NCI-H510A treated with DMSO at 0.1 percent for 48 hours (cell line): ENCODE results near the gene CMPK2.
"Not testable (repeated sequence)": the region's sequence is repeated elsewhere in the genome, so short reads cannot be mapped to it uniquely, and the experiment has no call there.

ENCODE experiments used
- DNase-seq: peaks from one replicate; lab custom pipeline; 2025; lab: John Stamatoyannopoulos, UW

The CMPK2 gene

DNA sequence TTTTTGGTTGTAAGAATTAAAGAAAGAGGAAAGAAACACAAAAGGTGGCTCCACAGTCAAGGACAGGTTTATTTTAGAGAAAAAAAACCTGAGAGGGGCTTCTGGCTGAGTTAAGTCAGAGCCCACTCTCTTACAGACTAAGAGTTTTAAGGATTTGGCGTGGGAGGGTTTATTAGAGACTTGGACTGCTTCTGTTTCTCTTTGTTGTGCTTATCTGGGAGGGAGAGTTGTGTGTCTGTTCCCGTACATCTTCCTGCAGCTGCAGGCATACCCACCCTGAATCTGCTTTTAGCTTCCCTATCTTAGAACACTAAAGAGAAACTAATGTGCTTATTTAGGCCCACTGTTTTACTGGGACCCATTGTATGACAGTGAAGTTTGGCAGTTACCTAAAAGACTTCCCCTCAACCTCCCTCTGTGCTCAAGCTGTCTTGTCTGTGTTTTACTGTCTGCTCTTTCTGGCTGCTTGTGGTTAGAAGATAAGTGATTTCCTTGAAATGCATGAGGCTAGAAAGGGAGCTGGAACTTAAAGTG is 14.6 kb upstream of the CMPK2 start:
- DNase-seq: no peak

DNA sequence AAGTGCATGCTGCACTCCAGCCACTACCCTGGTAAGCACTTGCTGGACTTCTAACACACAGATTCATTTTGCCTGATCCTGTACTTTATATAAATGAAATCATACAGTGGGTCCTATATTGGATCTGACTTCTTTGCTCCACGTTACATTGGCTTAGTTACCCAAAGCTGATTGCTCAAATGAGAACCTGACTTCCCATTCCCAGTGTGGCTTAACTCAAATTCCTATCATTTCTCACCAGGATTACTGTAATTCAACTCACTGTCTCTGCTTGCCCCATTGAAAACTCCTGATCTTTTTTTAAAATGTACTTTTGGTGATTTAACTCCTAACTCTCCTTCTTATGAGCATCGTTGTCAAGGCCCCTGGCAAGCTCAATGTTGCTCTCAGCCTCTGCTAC is 13.3 kb upstream of the CMPK2 start:
- DNase-seq: no peak

DNA sequence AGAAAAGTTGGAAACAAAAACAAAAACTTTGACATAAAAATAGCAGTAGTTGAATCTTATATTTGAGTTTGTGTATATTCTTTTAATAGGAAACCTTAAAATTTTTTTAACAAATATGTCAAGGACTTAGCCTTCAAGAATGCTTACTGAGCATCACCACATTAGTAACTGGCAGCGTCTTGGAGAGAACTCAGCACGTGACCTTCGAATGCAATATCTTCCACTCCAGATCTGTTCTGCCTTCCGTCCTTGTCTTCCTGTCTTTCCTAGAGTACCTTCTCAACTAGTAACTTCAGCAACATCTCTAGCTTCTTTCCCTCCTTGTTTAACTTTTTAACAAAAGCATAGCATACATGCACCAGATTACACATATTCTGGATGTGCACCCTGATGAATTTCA is 12.8 kb upstream of the CMPK2 start:
- DNase-seq: no peak

DNA sequence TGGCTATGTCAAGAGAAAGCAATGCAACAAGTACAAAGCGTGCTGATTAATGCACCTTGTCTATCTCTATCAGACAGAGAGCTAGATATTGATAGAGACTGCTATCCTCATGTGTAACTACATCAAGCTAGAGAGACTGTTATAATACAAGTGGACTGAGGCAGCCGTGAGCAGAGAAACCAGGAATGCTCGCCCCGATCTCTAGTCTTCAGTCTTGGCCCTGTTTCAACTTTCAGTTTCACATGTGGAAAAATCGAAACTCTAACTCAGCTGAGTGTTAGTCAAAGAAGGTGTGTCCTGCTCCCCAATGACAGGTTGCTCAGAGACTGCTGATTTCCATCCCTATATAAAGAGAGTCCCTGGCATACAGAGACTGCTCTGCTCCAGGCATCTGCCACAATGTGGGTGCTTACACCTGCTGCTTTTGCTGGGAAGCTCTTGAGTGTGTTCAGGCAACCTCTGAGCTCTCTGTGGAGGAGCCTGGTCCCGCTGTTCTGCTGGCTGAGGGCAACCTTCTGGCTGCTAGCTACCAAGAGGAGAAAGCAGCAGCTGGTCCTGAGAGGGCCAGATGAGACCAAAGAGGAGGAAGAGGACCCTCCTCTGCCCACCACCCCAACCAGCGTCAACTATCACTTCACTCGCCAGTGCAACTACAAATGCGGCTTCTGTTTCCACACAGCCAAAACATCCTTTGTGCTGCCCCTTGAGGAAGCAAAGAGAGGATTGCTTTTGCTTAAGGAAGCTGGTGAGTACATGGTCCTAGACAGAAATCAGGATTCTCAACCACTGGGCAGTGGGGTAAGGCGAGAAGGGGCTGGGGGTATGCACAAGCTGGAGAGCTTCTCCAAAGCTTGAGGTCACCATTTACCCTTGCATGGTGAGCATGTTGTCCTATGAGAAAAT is 11.9 kb upstream of the CMPK2 start, which contains the start of gene RSAD2:
Gene RSAD2, plus strand, starts transcription at position 376 of the 903 bp plus-strand sequence. Its CDS starts 24 bp downstream, at position 400.
- DNase-seq: peak; percentile 74

DNA sequence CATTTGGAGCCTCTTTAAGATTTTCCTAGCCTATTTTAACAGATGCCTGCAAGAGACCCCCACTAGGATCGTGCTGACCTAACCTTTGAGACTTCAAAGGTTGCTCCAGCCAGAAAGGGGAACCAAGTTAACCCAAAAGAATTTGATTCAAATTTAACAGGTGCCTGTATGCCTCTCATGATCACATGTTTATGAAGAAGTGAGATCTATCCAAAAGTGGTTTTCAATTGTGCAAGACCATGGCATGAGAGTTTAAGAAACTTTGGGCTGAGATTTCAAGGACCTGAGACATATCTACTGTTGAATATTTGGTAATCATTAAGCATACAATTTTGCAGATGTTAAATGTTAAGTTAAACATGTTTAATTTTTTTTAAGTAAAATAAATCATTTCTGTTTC is 10.6 kb upstream of the CMPK2 start:
- no peak for DNase-seq

DNA sequence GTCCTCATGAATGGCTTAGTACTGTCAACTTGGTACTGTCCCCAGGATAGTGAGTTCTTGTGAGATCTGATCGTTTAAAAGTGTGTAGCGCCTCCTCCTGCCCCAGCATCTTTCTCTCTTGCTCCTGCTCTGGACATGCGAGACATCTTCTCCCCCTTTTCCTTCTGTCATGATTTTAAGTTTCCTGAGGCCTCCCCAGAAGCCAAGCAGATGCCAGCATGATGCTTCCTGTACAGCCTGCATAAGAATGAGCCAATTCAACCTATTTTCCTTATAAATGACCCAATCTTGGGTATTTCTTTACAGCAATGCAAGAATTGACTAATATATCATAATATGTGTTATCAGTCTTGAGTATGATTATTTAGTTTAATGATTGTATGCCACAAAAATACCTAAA is 8.3 kb upstream of the CMPK2 start:
- no peak for DNase-seq

DNA sequence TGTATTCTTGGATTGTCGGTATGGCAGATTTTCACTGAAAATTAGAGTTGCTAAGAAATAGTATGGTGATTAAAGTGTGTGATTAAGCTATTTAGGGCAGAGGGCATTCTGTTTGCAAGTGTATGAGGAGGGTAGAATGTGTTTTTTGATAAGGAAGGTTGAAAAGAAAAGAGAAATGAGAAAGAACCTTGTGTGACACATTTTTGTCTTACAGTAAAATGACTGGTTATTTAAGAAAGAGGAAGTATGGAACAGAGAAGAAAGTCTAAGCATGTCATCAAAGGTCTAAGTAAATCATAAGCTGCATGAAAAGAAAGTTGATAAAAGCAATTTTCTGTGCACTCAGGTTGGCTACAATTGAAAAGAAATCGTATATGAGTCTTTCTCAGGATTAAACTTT is 6.7 kb upstream of the CMPK2 start:
- DNase-seq: no peak

DNA sequence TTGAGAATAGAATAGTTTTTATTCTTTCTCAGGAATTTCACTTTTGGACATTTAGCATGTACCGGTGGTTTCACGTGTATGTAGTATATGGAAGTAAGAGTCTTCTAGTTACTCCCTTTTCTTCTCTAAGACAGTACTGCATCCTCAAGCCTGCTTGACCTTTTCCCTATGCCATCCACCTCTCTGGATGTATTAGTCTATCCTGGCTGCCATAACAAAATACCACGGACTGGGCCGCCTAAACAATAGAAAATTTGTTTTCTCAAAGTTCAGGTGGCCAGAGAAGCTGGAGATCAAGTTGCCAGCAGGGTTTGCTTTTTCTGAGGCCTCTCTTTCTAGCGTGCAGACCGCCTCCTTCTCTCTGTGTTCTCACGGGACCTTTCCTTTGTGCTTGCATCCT is 1.3 kb upstream of the CMPK2 start:
- DNase-seq: no peak

DNA sequence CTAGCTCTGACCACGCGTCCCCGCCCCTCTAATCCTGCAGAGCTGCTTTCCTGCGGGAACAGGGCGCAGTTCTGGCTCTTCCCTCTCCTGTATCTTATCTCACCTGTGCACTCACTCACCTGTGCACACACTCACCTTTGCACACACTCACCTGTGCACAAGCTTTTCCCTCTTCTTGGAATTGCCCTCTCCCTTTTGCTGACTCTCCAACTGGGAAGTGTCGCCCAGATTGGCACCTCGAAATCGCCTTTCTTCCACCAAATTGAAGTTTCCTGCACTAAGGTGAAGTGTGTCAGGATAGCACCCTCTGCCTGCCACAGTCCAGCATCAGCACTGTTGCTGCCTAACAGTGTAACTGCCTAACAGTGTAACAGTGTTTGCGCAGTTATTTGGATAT is 566 bp upstream of the CMPK2 start:
- peak; percentile 86 for DNase-seq

DNA sequence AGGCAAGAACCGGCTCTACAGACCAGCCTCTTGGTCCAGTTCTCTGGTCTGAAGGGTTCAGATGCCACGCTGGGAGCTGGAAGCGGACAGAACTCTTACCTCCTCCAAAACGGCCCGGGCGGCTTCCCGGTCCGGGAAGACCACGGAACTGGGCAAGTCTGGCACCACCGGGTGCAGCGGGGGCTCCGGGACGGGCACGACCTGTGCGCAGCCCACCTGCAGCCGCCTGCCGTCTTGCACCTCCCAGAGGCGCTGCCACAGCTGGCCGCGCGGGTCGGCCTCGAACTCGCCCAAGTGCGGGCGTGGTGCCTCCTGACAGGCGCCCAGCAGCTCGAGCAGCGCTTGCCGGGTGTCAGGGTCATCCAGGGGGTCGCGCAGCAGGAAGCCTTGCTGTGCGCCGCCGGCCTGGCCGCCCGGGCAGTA is 773 bp downstream of the CMPK2 start:
- DNase-seq: no peak

DNA sequence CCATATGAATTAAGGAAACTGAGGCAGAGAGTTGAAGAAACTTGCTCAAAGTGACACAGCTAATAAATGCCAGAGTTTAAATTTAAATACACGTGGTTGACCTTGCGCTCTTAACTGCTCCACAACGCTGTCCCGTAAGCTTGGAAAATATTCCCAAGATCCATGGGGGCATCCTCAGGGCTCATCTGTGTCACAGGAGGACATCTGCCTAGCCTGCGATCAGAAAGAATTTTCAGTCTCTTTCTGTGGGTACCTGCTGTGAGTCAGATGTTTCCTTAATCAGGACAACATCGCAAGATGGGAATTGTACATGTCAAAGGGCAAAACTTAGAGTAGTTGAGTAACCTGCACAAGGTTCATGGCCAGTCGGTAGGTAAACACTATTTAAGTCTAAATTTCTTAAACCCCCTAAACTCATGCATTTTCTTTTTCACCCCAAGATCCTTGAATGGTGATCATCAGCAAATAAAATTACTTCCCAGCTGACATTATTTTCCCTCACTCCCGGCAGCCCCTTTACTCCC is 1.4 kb downstream of the CMPK2 start:
- no peak for DNase-seq

DNA sequence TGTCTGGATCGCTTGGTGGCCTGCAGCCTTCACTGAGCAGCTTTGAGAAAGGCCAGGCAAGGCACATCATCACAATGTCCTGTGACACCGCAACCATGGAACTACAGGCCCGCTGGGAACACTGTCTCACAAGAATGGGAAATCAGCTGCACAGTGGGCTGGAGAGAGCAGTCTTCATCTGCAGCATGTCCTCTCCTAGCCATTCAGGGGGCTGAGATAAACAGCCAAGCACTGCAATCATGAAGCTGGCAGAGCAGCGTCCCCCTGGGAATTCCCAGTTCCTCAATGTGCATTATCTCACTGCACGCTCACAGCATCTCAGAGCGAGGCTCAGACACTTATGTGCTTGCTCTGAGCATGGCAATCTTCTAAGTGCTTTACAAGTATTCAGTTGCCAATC is 1.9 kb downstream of the CMPK2 start:
- no peak for DNase-seq

DNA sequence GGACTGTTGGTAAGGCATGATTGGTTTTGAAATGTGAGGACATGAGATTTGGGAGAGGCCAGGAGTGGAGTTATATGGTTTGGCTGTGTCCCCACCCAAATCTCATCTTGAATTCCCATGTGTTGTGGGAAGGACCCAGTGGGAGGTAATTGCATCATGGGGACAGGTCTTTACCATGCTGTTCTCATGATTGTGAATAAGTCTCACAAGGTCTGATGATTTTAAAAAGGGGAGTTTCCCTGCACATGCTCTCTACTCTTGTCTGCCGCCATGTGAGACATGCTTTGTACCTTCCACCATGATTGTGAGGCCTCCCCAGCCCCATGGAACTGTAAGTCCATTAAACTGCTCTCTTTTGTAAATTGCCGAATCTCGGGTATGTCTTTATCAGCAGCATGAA is 5.4 kb downstream of the CMPK2 start:
- DNase-seq: no peak

DNA sequence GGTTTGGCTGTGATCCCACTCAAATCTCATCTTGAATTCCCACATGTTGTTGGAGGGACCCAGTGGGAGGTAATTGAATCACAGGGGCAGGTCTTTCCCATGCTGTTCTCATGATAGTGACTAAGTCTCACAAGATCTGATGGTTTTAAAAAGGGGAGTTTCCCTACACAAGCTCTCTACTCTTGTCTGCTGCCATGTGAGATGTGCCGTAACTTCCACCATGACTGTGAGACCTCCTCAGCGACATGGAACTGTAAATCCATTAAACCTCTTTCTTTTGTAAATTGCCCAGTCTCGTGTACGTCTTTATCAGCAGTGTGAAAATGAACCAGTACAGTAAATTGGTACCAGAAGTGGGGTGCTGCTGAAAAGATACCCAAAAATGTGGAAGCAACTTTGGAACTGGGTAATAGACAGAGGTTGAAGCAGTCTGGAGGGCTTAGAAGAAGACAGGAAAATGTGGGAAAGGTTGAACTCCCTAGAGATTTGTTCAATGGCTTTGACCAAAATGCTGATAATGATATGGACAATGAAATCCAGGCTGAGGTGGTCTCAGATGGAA is 7.2 kb downstream of the CMPK2 start:
- not testable (repeated sequence) for DNase-seq

DNA sequence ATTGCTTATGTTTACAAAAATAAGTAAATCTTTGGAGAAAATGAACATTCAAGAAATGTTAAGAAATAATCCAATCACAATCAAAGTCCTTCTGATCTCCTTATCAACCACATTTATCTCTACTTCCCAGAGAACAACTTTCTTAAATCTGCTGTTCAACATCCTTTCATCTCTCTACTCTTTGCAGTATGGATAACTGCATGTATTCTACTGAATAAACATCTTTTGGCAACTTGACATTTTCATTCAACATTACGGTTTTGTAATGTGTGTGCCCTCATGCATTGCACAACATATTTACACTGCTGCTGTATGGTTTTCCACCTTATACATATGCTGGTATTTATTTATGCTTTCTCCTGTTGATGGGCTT is 9.2 kb downstream of the CMPK2 start:
- no peak for DNase-seq

DNA sequence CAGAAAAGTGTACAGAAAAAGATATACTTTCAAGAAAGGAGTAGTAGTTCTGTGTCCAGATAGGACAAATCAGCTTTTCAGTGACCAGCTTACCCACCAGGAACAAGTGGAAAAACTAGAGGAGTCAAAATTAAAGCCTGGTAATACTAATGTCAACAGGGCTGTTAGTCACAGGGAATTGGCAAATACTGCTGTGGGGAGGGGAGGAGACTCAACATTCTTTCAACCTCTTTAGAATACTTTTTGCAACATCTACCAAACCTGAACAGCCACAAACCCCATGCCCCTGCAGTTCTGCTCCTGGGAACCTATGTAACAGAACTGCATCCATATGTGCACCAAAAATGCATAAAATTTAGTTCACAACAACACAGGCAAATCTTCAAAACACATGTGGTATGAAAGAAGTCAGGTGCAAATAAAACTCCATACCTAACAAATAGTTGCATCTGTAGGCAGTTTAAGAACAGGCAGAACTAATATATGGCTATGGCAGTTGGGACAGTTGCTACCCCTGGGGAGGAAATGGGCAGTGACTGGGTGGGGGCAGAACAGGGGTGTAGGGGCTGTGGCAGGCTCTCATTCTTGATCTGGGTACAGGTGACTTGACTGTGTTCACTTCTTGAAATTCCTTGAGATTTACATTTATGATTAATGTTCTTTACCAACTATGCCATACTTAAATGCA is 9.7 kb downstream of the CMPK2 start:
- no peak for DNase-seq

DNA sequence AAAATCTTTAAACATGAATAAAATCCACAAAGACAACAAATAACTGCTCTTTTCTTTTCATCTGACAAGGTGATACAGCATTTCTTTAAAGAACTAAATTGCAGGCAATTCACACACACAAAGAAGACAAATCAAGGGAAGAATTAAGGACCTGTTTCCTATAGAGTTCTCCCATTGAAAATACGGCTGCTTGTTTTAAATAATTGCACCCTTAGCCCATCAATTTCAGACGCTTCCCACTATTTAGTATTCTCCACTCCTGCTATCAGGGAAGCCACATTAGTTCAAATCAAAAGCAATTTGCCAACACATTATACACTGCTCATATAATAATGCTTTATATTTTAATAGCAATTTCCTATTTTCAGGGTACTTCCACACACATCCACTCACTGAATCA is 11.3 kb downstream of the CMPK2 start:
- DNase-seq: no peak

DNA sequence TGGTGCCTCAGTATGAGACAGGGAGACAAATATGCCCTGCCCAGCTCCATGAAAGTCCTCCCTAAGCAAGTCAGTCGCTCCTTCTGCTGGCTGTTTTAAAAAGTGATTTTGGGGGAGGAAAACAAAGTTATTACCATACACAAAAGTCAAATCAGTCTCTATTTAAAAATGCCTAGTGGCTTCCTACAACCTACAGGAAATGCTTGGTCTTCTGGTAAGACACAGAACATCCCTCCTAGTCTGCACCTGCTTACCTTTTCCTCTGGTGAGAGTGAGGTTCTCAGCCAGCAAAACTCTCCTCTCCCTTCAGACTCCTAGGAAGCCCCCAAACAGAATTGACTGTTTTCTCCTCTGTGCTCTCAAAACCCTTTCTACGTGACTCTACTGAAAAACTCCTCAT is 13.5 kb downstream of the CMPK2 start:
- DNase-seq: no peak

DNA sequence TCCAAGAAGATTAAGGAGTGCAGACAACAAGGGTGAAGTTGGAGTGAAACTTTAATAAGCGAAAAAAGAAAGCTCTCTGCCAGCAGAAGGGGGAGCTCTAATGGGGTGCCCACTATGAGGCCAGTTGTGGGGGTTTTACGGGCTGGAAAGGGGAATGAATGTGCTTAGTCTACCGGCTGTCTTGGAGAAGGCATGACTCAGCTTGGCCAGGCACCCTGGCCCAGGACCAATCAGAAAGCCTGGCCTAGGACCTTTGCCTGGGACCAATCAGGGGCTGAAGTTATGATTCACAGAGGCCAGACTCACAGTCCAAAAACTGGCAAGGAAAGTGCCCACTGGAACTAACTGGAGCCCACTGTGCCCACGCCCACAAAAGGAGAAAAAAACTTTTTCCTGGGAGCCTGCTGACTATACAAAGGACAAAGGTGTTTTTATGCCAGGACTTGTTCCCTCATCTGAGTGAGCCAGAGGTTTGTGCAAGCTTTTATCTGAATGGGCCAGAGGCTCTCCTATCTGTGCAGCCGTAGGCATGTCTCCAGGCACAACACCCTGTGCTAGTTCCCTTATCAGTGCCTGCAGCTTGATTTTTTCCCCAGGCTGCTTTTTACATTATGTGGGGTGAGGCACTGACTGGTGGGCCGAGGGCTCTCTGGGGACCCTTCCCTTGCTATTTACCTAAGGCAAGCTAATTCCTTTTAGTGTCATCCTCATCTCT is 18.6 kb downstream of the CMPK2 start:
- DNase-seq: no peak

DNA sequence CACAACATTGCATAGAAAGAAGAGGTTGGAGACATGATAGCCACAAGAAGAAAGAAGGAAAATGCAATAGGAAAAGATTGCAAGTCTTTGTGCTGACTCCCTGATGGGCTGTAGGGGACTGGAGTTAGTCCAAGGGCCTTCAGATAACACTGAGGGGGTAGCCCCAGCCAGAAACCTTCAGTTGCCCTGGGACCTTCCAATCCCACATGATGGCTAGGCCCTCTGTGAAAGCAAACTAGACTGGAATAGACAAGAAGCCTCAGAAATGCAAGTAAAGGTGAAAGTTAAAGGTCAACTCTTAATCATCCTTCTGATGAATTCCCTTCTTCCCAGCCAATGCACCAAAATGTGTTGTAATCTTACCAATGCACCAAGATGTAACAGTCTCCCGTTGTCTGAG is 19.2 kb downstream of the CMPK2 start:
- no peak for DNase-seq

DNA sequence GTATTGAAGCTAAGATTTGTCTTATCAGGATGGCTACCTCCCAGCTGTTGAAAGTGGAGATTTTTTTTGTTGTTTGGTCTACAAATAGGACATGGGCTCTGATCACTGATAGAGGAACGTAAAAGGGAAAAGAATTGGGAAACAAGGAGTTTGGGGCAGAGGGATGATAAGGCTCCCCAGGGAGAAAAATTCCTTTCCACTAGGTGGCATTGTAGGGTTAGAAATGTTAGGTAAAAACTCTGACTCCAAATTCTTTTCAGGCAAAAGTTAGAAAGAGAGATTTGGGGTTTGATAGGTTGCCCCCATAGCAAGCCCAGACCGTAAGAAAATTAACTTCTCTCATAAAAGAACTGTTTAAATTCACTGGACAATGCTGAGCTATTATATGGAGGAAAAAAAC is 19.8 kb downstream of the CMPK2 start:
- no peak for DNase-seq

DNA sequence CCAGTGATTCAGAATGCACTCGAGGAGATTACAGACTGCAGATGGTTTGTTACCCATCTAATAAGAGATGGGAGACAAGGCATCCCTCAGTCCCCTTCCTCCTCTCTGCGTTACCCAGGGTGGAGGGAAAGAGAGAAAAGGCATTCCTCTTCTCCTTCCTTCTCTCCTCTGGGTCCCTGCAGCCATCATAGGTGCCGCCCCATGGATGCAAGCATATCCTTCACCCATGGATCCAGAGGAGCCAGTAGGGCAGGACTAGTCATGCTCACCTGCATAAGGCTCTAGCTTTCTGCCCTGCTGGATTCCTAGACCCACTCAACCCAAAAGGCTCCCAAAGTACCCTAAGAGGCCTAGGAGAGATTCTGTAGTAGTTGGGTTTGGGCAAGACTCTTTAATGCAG is 20.4 kb downstream of the CMPK2 start:
- DNase-seq: no peak
